ENCODE measurements around the gene ASB9.

GRCh38 chrX:15217161-15217560 lies 52.7 kb downstream of the ASB9 start:
- TF ChIP-seq EZH2 (IDR thresholded peaks at IDR 0.05; ENCODE audit: insufficient read depth, low read length) (no peak), CTCF (IDR thresholded peaks at IDR 0.05; ENCODE audit: insufficient read depth, low read depth, low read length) (no peak)

Data from astrocyte (in vitro differentiated cells and primary cell).